A673 (cell line): ENCODE measurements around the gene TRPM4. TPM values are rescaled to one million over a fixed set of nuclear protein-coding genes. Genes with fewer than 3 reads are reported as not detected.

Experiments
- BruUV-seq: library from RNA; stranded (reverse); fragments of 400-500 nt; replicated peaks from 2 replicates; lab custom pipeline; 2021; lab: Mats Ljungman, UMichigan
- CTCF ChIA-PET: fragments of 300-600 bp; sonication (Branson Sonifier 250); formaldehyde crosslinking; loops from one replicate; lab custom pipeline; 2022; ENCODE audit warnings: antibody characterized with exemption; lab: Charles Lee
- POLR2A ChIA-PET: fragments of 300-600 bp; sonication (Branson Sonifier 250); formaldehyde crosslinking; loops from one replicate; lab custom pipeline; 2022; ENCODE audit warnings: antibody characterized with exemption; ENCODE audit not compliant: low non-redundant PET; lab: Charles Lee
- DNase-seq: peaks from one replicate; pipeline ENCODE4 v3.0.0-alpha.2; 2015; ENCODE audit warnings: low spot score
- H3K27ac ChIP-seq: fragments of 200-600 bp; sonication (generic); 2 replicates; pipeline ENCODE4 v1.5.1; 2016; ENCODE audit warnings: mixed run types, low read depth, mild to moderate bottlenecking, mixed read lengths, antibody characterized with exemption, low read length; ENCODE audit not compliant: poor library complexity, severe bottlenecking
- H3K27me3 ChIP-seq: fragments of 200-600 bp; sonication (generic); replicated peaks from 2 replicates; pipeline ENCODE4 v1.6.1; 2017; ENCODE audit warnings: mixed run types, low read depth, mild to moderate bottlenecking, mixed read lengths, antibody characterized with exemption, low read length; ENCODE audit not compliant: insufficient read depth, poor library complexity
- H3K36me3 ChIP-seq: fragments of 200-600 bp; sonication (generic); 2 replicates; pipeline ENCODE4 v1.6.1; 2016; ENCODE audit warnings: mixed run types, mild to moderate bottlenecking, mixed read lengths, antibody characterized with exemption, low read length; ENCODE audit not compliant: insufficient read depth, poor library complexity, severe bottlenecking
- H3K4me1 ChIP-seq: fragments of 200-600 bp; sonication (generic); 2 replicates; pipeline ENCODE4 v1.6.1; 2017; ENCODE audit warnings: mixed run types, mild to moderate bottlenecking, mixed read lengths, antibody characterized with exemption, low read length; ENCODE audit not compliant: insufficient read depth, poor library complexity, severe bottlenecking
- H3K4me3 ChIP-seq: fragments of 200-600 bp; sonication (generic); 2 replicates; pipeline ENCODE4 v1.5.1; 2016; ENCODE audit warnings: low read depth, mixed run types, mild to moderate bottlenecking, mixed read lengths, low read length; ENCODE audit not compliant: poor library complexity, severe bottlenecking
- H3K9me3 ChIP-seq: fragments of 200-600 bp; sonication (generic); 2 replicates; pipeline ENCODE4 v1.6.1; 2016; ENCODE audit warnings: mixed run types, low read depth, mild to moderate bottlenecking, mixed read lengths, antibody characterized with exemption, low read length; ENCODE audit not compliant: poor library complexity, severe bottlenecking
- EZH2 ChIP-seq: fragments of 200-600 bp; sonication (generic); IDR thresholded peaks from 2 replicates; pipeline ENCODE4 v1.6.1; 2017; ENCODE audit warnings: borderline replicate concordance, low read depth, mild to moderate bottlenecking, mixed read lengths, antibody characterized with exemption, low read length; ENCODE audit not compliant: poor library complexity, severe bottlenecking
- intact Hi-C: fragments of 100-400 bp; cut with micrococcal nuclease; formaldehyde crosslinking; loops from one replicate; pipeline ENCODE4 v1.10.0; 2022; ENCODE audit not compliant: unreplicated experiment
- total RNA-seq: library from RNA; stranded (reverse); gene quantifications from 2 replicates; pipeline ENCODE4 v1.2.3, GENCODE V29; 2021
- TF ChIP-seq, protein P1 (sequence below): fragments of 300-800, 200-600 bp; sonication (generic); conservative IDR thresholded peaks from 2 replicates; pipeline ENCODE4 v1.5.1; 2017; ENCODE audit warnings: low read depth, mild to moderate bottlenecking, antibody characterized with exemption, low read length, moderate library complexity, mixed read lengths

The TRPM4 gene
- total RNA-seq, 1 experiment from 2014 or later: 107 TPM

DNA sequence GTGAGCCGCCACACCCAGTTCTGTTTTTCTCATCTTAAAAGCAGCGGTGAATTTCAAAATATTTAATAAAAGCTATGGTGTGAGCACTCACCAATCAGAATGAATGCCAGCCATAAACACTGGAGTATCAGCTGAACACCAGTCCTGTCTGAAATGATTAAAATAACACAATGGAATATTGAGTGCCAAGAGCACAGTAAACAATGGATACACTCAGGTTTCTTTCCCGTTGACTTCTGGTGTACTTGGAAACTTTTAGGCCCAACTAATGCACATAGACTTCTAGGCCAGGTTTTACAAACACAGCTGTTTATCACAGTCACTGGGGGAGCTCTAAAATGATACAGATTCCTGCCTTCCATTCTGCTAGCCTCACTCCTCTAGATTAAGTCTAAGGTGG is 99.1 kb downstream of the TRPM4 start:
- H3K36me3 ChIP-seq: peaks cover 11% of the 10 kb centered on the region
- H3K9me3 ChIP-seq: peaks cover 21% of the 10 kb centered on the region
- TF ChIP-seq EZH2: no peak
- TF ChIP-seq, protein P1, sequence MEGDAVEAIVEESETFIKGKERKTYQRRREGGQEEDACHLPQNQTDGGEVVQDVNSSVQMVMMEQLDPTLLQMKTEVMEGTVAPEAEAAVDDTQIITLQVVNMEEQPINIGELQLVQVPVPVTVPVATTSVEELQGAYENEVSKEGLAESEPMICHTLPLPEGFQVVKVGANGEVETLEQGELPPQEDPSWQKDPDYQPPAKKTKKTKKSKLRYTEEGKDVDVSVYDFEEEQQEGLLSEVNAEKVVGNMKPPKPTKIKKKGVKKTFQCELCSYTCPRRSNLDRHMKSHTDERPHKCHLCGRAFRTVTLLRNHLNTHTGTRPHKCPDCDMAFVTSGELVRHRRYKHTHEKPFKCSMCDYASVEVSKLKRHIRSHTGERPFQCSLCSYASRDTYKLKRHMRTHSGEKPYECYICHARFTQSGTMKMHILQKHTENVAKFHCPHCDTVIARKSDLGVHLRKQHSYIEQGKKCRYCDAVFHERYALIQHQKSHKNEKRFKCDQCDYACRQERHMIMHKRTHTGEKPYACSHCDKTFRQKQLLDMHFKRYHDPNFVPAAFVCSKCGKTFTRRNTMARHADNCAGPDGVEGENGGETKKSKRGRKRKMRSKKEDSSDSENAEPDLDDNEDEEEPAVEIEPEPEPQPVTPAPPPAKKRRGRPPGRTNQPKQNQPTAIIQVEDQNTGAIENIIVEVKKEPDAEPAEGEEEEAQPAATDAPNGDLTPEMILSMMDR: no peak
- no TSS peak for BruUV-seq
- DNase-seq: no peak
- CTCF ChIA-PET: no interaction called here
- POLR2A ChIA-PET: no interaction called here
- H3K4me3 ChIP-seq: no peak overlapping the region
- no peak overlapping the region for H3K27ac ChIP-seq
- intact Hi-C loops: no loop called here
- H3K4me1 ChIP-seq: no peaks in the 10 kb centered on the region
- H3K27me3 ChIP-seq: no peaks in the 10 kb centered on the region

Other genes starting within 250 kb of the TRPM4 start
- gene DHDH, start 224.1 kb upstream of the TRPM4 start, total RNA-seq: not detected in 2 replicates
- gene BAX, start 202.9 kb upstream of the TRPM4 start, total RNA-seq: 103 and 112 TPM in 2 replicates
- gene FTL, start 192.5 kb upstream of the TRPM4 start, total RNA-seq: 1,330 and 1,983 TPM in 2 replicates
- 54.6 and 57.0 TPM in 2 replicates for gene GYS1, start 164.5 kb upstream of the TRPM4 start, total RNA-seq
- gene RUVBL2, start 163.9 kb upstream of the TRPM4 start, total RNA-seq: 227 and 241 TPM in 2 replicates
- not detected in 2 replicates for gene LHB, start 140.7 kb upstream of the TRPM4 start, total RNA-seq
- not detected in 2 replicates for gene CGB3, start 133.5 kb upstream of the TRPM4 start, total RNA-seq
- not detected in 2 replicates for gene CGB2, start 125.9 kb upstream of the TRPM4 start, total RNA-seq
- not detected in 2 replicates for gene CGB1, start 120.9 kb upstream of the TRPM4 start, total RNA-seq
- gene CGB5, start 113.9 kb upstream of the TRPM4 start, total RNA-seq: not detected in 2 replicates
- not detected in 2 replicates for gene CGB8, start 108.7 kb upstream of the TRPM4 start, total RNA-seq
- gene CGB7, start 100.0 kb upstream of the TRPM4 start, total RNA-seq: not detected in 2 replicates
- gene NTF4, start 93.0 kb upstream of the TRPM4 start, total RNA-seq: not detected in 2 replicates
- not detected in 2 replicates for gene KCNA7, start 85.1 kb upstream of the TRPM4 start, total RNA-seq
- gene SNRNP70, start 72.3 kb upstream of the TRPM4 start, total RNA-seq: 291 and 295 TPM in 2 replicates
- 19.9 and 24.3 TPM in 2 replicates for gene LIN7B, start 43.4 kb upstream of the TRPM4 start, total RNA-seq
- gene C19orf73, start 38.6 kb upstream of the TRPM4 start, total RNA-seq: 1.7 and 2.6 TPM in 2 replicates
- 33.1 and 33.6 TPM in 2 replicates for gene PPFIA3, start 38.2 kb upstream of the TRPM4 start, total RNA-seq
- not detected in 2 replicates for gene HRC, start 2.4 kb upstream of the TRPM4 start, total RNA-seq
- gene SLC6A16, start 167.4 kb downstream of the TRPM4 start, total RNA-seq: 3.7 and 4.4 TPM in 2 replicates
- gene CD37, start 177.6 kb downstream of the TRPM4 start, total RNA-seq: not detected in 2 replicates
- gene TEAD2, start 204.6 kb downstream of the TRPM4 start, total RNA-seq: 121 and 125 TPM in 2 replicates
- gene DKKL1, start 206.1 kb downstream of the TRPM4 start, total RNA-seq: 1.2 and 1.6 TPM in 2 replicates
- 0.37 TPM in 1 of 2 replicates, not detected in the other for gene KASH5, start 230.5 kb downstream of the TRPM4 start, total RNA-seq